ENCODE data around the gene MYO10. TPM values are rescaled to one million over a fixed set of nuclear protein-coding genes. Genes with fewer than 3 reads are reported as not detected.
"Not testable (repeated sequence)": the region's sequence is repeated elsewhere in the genome, so short reads cannot be mapped to it uniquely, and the experiment has no call there.

MYO10 gene
- total RNA-seq, 2 experiments from 2014 or later: not detected

DNA sequence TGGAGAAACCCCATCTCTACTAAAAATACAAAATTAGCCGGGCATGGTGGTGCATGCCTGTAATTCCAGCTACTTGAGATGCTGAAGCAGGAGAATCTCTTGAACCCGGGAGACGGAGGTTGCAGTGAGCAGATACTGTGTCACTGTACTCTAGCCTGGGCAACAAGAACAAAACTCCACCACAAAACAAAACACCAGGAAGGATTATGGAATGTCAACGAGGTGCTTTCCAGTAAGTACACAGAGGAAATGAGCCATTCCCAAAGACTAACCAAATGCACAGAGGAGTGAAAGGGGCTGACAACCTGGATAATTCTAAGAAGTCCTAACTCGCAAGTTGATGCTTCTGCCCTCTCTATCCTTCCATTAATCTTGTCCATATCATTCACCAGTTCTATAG, 193.2 kb downstream of the MYO10 start:
- Histone ChIP-seq H3K27me3 (ENCODE audit: control insufficient read depth in 1 of 2, insufficient read depth in 2 of 2, low read length in 2 of 2) (peaks cover 5 to 8% of the 10 kb centered on the region in 2 experiments), H3K4me1 (ENCODE audit: insufficient read depth, low read length) (no peaks in the 10 kb centered on the region), H3K9me3 (ENCODE audit: control insufficient read depth in 1 of 2, insufficient read depth in 1 of 2, low read length in 2 of 2) (no peaks in the 10 kb centered on the region), H3K36me3 (ENCODE audit: insufficient read depth, low read length) (no peaks in the 10 kb centered on the region), H3K27ac (ENCODE audit: low read depth in 1 of 2, low read length in 2 of 2) (no peak overlapping the region), H3K4me3 (ENCODE audit: low read length) (no peak overlapping the region)
- H3K27me3 Mint-ChIP-seq: peaks cover 34% of the 10 kb centered on the region
- H3K36me3 Mint-ChIP-seq (ENCODE audit: low read depth): no peaks in the 10 kb centered on the region
- ChIA-PET POLR2A (no interaction called here), CTCF (no interaction called here)
- no peak overlapping the region for H3K4me3 Mint-ChIP-seq
- no peak for ATAC-seq (ENCODE audit: poor library complexity)
- intact Hi-C loops (cut with DNase I, micrococcal nuclease): no loop called here
- DNase-seq: no peak
- H3K27ac Mint-ChIP-seq: no peak overlapping the region
- H3K4me1 Mint-ChIP-seq (ENCODE audit: low read depth): no peaks in the 10 kb centered on the region
- H3K9me3 Mint-ChIP-seq: no peaks in the 10 kb centered on the region
- TF ChIP-seq, protein P1, sequence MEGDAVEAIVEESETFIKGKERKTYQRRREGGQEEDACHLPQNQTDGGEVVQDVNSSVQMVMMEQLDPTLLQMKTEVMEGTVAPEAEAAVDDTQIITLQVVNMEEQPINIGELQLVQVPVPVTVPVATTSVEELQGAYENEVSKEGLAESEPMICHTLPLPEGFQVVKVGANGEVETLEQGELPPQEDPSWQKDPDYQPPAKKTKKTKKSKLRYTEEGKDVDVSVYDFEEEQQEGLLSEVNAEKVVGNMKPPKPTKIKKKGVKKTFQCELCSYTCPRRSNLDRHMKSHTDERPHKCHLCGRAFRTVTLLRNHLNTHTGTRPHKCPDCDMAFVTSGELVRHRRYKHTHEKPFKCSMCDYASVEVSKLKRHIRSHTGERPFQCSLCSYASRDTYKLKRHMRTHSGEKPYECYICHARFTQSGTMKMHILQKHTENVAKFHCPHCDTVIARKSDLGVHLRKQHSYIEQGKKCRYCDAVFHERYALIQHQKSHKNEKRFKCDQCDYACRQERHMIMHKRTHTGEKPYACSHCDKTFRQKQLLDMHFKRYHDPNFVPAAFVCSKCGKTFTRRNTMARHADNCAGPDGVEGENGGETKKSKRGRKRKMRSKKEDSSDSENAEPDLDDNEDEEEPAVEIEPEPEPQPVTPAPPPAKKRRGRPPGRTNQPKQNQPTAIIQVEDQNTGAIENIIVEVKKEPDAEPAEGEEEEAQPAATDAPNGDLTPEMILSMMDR (IDR thresholded peaks at IDR 0.05): no peak

DNA sequence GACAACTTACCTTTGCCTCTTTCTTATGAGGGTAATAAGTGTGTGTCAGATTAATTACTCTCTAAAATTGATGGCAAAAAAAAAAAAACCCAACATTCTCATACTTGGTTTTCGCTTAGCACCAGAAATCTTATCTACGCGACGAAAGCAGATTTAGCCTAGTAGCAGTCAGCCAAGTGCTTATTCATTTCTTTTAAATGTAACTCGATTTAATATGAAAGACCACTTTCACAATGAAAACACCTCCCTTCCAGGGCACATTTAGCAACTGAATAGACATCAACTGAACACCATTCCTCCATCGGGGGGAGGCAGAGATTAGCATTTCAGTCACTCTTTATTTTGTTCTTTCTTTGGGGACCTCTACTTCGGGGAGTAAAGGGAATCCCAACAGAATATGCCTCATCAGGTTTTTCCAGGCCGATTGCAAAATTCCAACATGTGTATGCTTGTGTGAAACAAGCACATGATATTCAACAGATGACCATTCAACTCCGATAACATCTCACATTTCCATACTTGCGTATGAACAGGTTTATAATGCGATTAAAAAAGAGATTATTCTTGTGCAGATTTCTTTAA, 195.2 kb downstream of the MYO10 start:
- Mint-ChIP-seq H3K9me3 (no peaks in the 10 kb centered on the region), H3K36me3 (ENCODE audit: low read depth) (no peaks in the 10 kb centered on the region), H3K27me3 (peaks cover 39% of the 10 kb centered on the region), H3K4me1 (ENCODE audit: low read depth) (no peaks in the 10 kb centered on the region), H3K27ac (no peak overlapping the region), H3K4me3 (no peak overlapping the region)
- no peak for DNase-seq
- POLR2A ChIA-PET: interaction anchor here (0.5 kb wide), 1 partner anchor 311 kb away, joined by 3 read pairs; no protein-coding TSS in a partner anchor
- CTCF ChIA-PET: no interaction called here
- intact Hi-C loops (cut with DNase I, micrococcal nuclease): no loop called here
- ATAC-seq (ENCODE audit: poor library complexity): no peak
- Histone ChIP-seq H3K4me3 (ENCODE audit: low read length) (no peak overlapping the region), H3K27me3 (ENCODE audit: control insufficient read depth in 1 of 2, insufficient read depth in 2 of 2, low read length in 2 of 2) (peaks cover 5 to 8% of the 10 kb centered on the region in 2 experiments), H3K4me1 (ENCODE audit: insufficient read depth, low read length) (no peaks in the 10 kb centered on the region), H3K27ac (ENCODE audit: low read depth in 1 of 2, low read length in 2 of 2) (no peak overlapping the region), H3K9me3 (ENCODE audit: control insufficient read depth in 1 of 2, insufficient read depth in 1 of 2, low read length in 2 of 2) (no peaks in the 10 kb centered on the region), H3K36me3 (ENCODE audit: insufficient read depth, low read length) (no peaks in the 10 kb centered on the region)
- TF ChIP-seq, protein P1 (IDR thresholded peaks at IDR 0.05): no peak

DNA sequence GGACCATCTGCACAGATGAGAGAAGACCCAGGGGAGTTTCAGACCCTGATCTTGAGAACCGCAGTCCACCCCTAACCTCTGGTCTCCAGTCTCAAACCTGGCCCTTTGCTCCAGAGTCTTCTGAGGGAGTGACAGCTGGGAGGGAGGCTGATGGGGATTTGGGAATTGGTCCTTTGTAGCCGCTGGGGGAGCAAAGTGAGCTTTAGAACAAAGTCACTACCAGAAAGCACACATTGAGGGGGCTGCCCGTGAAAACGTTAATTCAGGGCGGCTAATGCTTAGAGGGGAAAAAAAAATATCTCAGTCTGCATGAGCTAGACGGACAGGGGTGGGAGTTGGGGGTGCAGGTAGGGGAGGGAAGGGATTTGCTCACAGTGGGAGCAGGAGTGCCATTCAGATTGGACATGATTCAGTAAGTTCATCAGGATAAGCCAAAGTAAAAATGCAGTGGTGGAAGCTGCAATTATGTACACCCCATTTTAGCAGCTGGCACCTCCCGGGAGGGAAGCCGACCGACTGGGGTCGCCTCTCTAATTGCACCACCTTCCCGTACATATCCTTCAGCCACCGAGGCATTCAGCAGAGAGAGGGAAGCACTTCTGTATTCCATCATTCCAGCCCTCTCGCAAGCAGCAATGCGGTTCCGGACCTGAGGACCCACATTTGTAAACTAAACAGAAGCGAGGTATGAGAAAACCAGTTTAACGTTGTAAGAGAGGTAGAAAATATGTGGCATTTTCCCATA, 195.8 kb downstream of the MYO10 start:
- POLR2A ChIA-PET: interaction anchor here (0.5 kb wide), 1 partner anchor 312 kb away, joined by 3 read pairs; no protein-coding TSS in a partner anchor

DNA sequence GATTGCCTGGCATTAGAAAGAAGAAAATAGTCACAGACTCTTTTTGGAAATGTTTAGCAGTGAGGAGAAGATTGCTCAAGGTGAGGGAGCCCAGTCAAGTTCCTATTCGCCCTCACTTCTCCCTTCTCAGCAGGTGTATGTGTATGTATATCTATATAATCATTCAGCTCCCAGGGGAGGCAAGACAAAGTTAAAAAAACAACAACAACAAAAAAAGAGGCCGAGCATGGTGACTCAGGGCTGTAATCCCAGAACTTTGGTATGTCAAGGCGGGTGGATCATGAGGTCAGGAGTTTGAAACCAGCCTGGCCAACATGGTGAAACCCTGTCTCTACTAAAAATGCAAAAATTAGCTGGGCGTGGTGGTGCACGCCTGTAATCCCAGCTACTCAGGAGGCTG, 197.7 kb downstream of the MYO10 start:
- H3K36me3 Mint-ChIP-seq (ENCODE audit: low read depth): not testable (repeated sequence)
- peaks cover 44% of the 10 kb centered on the region for H3K27me3 Mint-ChIP-seq

More for the DNA sequence above, 195.8 kb downstream of the MYO10 start:
- CTCF ChIA-PET: no interaction called here
- H3K4me1 ChIP-seq (ENCODE audit: insufficient read depth, low read length): no peaks in the 10 kb centered on the region
- DNase-seq (no peak), ATAC-seq (ENCODE audit: poor library complexity) (no peak)
- no peaks in the 10 kb centered on the region for H3K36me3 ChIP-seq (ENCODE audit: insufficient read depth, low read length)
- no peak overlapping the region for H3K27ac ChIP-seq (ENCODE audit: low read depth in 1 of 2, low read length in 2 of 2)
- Mint-ChIP-seq H3K9me3 (no peaks in the 10 kb centered on the region), H3K4me3 (no peak overlapping the region), H3K27ac (no peak overlapping the region), H3K27me3 (peaks cover 44% of the 10 kb centered on the region), H3K4me1 (ENCODE audit: low read depth) (no peaks in the 10 kb centered on the region), H3K36me3 (ENCODE audit: low read depth) (no peaks in the 10 kb centered on the region)
- H3K9me3 ChIP-seq (ENCODE audit: control insufficient read depth in 1 of 2, insufficient read depth in 1 of 2, low read length in 2 of 2): no peaks in the 10 kb centered on the region
- intact Hi-C loops (cut with DNase I, micrococcal nuclease): no loop called here
- TF ChIP-seq, protein P1 (IDR thresholded peaks at IDR 0.05): no peak
- H3K27me3 ChIP-seq (ENCODE audit: control insufficient read depth in 1 of 2, insufficient read depth in 2 of 2, low read length in 2 of 2): peaks cover 5 to 8% of the 10 kb centered on the region in 2 experiments
- H3K4me3 ChIP-seq (ENCODE audit: low read length): no peak overlapping the region

More for the DNA sequence above, 197.7 kb downstream of the MYO10 start:
- H3K9me3 ChIP-seq (ENCODE audit: control insufficient read depth in 1 of 2, insufficient read depth in 1 of 2, low read length in 2 of 2); ATAC-seq (ENCODE audit: poor library complexity); H3K4me3 Mint-ChIP-seq; H3K27ac ChIP-seq (ENCODE audit: low read depth in 1 of 2, low read length in 2 of 2); POLR2A ChIA-PET; CTCF ChIA-PET; H3K4me1 ChIP-seq (ENCODE audit: insufficient read depth, low read length); H3K9me3 Mint-ChIP-seq; H3K4me3 ChIP-seq (ENCODE audit: low read length); DNase-seq; intact Hi-C loops (cut with DNase I, micrococcal nuclease); H3K4me1 Mint-ChIP-seq (ENCODE audit: low read depth); H3K27ac Mint-ChIP-seq; H3K36me3 ChIP-seq (ENCODE audit: insufficient read depth, low read length); H3K27me3 ChIP-seq (ENCODE audit: control insufficient read depth in 1 of 2, insufficient read depth in 2 of 2, low read length in 2 of 2): not testable (repeated sequence)

Data from CD4-positive, alpha-beta T cell (primary cell).